Regular cardiac myocyte (primary cell): ENCODE results near the gene PPEF2. TPM values are rescaled to one million over a fixed set of nuclear protein-coding genes. Genes with fewer than 3 reads are reported as not detected.

Experiments used
- total RNA-seq: library from RNA; depleted of rRNA; stranded (reverse); fragments of >200 nt; gene quantifications from 2 replicates; pipeline ENCODE4 v1.2.3, GENCODE V29; 2014

PPEF2 gene
- 0.19 TPM in 1 of 2 replicates, not detected in the other for total RNA-seq

DNA sequence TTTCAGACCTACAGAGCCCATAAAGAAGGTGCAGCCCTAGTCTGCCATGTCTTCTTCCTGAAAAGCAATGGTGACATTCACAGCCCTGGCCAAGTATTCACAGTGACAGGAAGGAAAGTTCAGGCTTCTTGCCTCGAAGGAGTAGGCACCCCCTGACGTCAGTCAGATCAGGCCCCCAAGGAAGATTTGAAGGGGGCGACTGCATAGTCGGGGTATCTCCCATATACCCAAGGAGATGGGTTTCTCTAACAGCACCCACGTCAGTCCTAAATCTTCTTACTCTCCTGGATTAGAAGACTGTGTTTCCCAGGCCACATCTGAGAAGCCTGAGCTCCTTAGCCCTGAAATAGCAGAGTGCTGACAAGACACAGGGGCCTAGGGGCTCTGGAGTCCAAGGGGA lies at the start of gene PPEF2:
TSS of gene PPEF2 (minus strand) at position 101 of the 400 bp plus-strand sequence. CDS start 6,127 bp downstream, outside the sequence.

GRCh38 chr4:75940692-75941253 lies 38.5 kb upstream of the PPEF2 start, which contains the start of gene NAAA:
NAAA (minus strand) TSS chr4:75941013; CDS start chr4:75940949, 64 bp downstream.

Other genes starting within 250 kb of the PPEF2 start
- gene G3BP2, start 229.0 kb downstream of the PPEF2 start, total RNA-seq, result 288 and 293 TPM in 2 replicates
- gene USO1, start 177.9 kb downstream of the PPEF2 start, total RNA-seq, result 154 and 191 TPM in 2 replicates
- 28.5 and 43.1 TPM in 2 replicates for gene NAAA, start 38.6 kb upstream of the PPEF2 start, total RNA-seq
- 29.7 and 33.5 TPM in 2 replicates for gene SDAD1, start 88.5 kb upstream of the PPEF2 start, total RNA-seq
- not detected in 2 replicates for gene CXCL9, start 105.1 kb upstream of the PPEF2 start, total RNA-seq
- under 0.01 and 0.28 TPM in 2 replicates for gene CXCL10, start 121.0 kb upstream of the PPEF2 start, total RNA-seq
- gene CXCL11, start 133.6 kb upstream of the PPEF2 start, total RNA-seq, result not detected in 2 replicates
- 0.56 TPM in 1 of 2 replicates, not detected in the other for gene ART3, start 172.3 kb upstream of the PPEF2 start, total RNA-seq
- 61.5 and 65.7 TPM in 2 replicates for gene NUP54, start 245.9 kb upstream of the PPEF2 start, total RNA-seq